GM21786 (cell line): ENCODE results near the gene STXBP4.
A peak's percentile ranks its signal among the peaks of the same experiment; 100 is the strongest.

Experiments used
- ATAC-seq: cut with Tn5 transposase; IDR thresholded peaks from one replicate; pipeline ENCODE4 v1.9.1; 2021; ENCODE audit not compliant: unreplicated experiment

STXBP4 gene, protein sequence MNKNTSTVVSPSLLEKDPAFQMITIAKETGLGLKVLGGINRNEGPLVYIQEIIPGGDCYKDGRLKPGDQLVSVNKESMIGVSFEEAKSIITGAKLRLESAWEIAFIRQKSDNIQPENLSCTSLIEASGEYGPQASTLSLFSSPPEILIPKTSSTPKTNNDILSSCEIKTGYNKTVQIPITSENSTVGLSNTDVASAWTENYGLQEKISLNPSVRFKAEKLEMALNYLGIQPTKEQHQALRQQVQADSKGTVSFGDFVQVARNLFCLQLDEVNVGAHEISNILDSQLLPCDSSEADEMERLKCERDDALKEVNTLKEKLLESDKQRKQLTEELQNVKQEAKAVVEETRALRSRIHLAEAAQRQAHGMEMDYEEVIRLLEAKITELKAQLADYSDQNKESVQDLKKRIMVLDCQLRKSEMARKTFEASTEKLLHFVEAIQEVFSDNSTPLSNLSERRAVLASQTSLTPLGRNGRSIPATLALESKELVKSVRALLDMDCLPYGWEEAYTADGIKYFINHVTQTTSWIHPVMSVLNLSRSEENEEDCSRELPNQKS

DNA sequence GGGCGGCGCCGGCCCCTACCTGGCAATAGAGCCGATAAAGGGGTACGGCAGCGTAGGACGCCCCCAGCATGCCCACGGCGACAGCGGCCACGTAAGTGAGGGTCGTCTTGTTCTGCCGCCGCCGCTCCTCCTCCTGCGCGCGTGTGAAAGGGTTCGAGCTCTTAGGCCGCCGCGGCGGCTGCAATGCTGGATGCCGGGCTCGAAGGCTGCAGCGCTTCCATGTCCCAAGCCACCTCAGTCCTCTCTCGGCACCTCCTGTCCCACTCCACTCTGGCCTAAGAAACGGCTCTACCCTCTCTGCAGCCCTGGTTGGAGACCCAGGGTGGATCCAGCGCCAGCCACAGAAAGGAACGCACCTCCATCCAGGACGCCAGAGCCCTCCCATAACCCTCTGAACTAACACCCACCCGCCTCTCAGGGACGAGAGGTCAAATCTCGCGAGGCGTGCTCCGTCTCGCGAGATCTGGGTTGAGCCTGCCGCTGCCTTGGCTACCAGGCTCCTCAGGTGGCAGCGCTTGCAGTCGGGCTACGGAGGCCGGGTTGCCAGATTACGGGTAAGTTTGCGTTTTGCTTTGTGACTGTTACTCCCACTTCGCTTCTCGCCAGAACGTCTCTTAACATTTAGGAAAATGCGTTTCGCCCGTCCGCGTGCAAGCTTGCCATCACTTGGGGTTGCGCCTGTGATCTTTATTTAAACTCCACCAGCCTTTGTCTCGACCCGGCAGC is at the start of gene STXBP4, which contains the start of gene COX11:
Gene STXBP4, plus strand, starts transcription at position 504 of the 726 bp plus-strand sequence. CDS start 17,455 bp downstream, outside the sequence.
Gene COX11, minus strand, starts transcription at position 393 of the 726 bp plus-strand sequence. Its CDS starts 8 bp downstream, at position 385.
- peak; percentile 90 for ATAC-seq

DNA sequence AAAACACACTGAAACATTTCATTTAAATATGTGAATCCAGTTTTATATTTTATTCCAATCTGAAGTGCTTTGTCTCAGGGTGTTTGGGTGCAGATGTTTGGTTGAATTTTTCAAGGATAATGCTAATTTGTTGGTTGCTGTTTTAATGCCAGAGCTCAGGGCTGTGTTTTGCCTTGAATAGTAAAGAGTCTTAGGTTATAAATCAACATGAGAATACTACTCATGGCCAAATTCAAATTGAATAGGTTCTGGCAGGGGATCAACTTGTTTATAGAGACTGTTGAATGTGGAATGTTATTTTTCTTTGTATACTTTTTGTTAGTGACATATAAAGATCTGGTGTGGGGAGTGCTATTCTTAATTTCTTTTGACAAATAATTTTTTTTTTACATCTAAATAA is 49.1 kb upstream of the STXBP4 start:
- no peak for ATAC-seq

GRCh38 chr17:54920819-54921218 is 47.7 kb upstream of the STXBP4 start:
- no peak for ATAC-seq

DNA sequence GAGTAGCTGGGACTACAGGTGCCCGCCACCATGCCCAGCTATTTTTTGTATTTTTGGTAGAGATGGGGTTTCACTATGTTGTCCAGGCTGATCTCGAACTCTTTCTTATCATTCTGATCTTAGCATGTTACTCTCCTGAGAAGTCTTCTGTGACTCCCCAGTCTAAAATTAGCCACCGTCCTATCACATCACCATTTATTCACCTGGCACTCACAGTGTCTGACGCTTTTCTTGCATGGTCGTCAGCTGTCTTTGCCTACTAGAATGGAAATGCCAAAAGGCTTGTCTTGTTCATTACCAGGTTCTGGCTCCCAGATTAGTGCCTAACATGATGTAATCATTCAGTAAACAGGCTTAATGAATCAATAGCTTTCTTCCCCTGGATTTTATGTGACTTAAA is 44.2 kb upstream of the STXBP4 start:
- ATAC-seq, result no peak

DNA sequence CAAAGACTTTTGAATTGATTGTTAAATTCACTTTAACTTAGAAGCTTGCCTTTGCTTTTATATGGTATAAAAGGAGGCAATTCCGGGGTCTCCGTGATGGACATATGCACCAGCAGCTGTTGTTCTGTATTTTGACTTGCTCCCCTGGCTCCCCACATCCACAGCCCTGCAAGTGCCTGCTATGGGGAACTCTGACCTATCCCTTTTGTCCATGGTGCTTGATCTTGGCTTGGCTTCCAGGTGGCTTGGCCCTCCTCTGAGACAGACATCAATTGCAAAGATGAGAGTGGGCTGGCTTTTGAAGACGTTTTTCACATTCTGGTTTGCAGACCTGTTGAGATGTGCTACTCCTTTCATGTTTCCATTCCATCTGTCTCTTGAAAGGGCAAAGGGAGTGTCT is 41.0 kb upstream of the STXBP4 start:
- no peak for ATAC-seq

DNA sequence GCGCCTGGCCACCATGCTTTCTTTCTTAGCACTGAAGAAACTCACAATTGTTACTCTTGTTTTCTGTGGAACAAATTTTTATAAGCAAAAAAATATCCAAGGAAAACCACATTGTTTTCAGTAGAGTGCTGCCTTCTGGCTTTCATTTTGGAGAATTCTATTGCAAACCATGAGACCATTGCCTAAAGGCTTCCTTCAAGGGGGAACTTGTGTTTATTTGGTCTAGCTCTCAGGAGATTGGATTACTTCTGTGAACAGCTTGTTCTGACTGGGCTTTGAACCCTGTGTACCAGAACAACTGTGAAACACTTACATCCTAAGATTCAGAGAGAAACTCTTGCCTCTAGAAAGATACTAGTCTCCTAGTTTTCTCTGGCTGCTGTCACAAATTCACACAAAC is 35.9 kb upstream of the STXBP4 start:
- no peak for ATAC-seq

DNA sequence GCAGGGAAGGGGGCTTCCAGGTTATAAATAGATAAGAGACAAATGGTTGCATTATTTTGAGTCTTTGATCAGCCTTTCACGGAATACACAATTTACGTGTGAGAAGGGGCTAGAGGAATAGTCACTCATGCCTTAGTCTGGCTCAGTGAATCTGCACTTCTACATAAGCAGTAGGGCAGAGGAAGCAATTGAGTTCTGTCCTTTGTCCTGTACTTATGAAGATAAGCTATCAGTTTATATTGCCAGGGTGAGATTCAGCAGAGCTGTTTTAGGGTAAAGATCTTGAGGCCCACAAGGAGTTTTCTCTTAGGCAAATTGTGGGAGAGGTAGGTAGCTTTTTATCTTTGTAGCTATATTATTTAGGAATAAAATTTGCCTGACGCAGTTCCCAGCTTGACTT is 34.6 kb upstream of the STXBP4 start:
- ATAC-seq, result no peak

- ATAC-seq, result no peak
Measured at GRCh38 chr17:54935471-54935870, 33.1 kb upstream of the STXBP4 start.

- no peak for ATAC-seq
Measured at GRCh38 chr17:54937018-54937417, 31.5 kb upstream of the STXBP4 start.

- ATAC-seq, result no peak
Measured at GRCh38 chr17:54937426-54937825, 31.1 kb upstream of the STXBP4 start.

- ATAC-seq, result no peak
Measured at GRCh38 chr17:54941285-54941684, 27.3 kb upstream of the STXBP4 start.

GRCh38 chr17:54944796-54945195 is 23.8 kb upstream of the STXBP4 start:
- ATAC-seq, result no peak

DNA sequence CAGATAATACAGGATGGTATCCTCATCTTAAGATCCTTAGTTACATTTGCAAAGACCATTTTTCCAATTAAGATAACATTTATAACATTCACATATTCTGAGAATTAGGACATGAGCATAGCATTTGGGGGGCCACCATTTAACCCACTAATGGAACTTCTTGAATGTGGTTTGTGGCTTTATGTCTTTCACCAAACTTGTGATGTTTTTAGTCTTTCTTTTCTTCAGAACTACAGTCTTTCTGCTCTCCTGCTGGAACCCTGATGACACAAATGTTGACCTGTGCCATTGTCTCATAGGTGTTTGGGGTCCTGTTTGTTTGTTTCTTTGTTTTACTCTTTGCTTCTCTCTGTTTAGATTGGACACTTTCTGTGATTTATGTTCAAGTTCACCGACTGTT is 23.3 kb upstream of the STXBP4 start:
- ATAC-seq, result no peak

DNA sequence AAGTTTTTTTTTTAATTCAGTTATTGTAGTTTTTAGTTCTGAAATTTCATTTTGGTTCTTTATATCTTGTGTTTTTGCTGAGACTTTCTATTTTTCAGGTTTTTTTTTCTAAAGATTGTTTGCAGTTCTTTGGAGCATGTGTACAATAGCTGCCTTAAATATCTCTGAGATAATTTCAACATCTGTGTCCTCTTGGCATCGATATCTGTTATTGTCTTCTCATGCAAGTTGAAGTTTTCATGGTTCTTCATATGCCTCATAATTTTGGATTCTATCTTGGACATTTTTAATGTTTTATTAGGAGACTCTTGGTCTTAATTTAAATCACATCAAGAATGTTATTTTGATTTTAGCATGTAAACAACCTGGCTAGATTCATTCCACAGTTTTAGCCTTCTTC is 22.9 kb upstream of the STXBP4 start:
- ATAC-seq, result no peak

GRCh38 chr17:54947396-54947795 is 21.2 kb upstream of the STXBP4 start:
- ATAC-seq, result no peak

- peak; percentile 57 for ATAC-seq
Measured at GRCh38 chr17:54948380-54948779, 20.2 kb upstream of the STXBP4 start.

DNA sequence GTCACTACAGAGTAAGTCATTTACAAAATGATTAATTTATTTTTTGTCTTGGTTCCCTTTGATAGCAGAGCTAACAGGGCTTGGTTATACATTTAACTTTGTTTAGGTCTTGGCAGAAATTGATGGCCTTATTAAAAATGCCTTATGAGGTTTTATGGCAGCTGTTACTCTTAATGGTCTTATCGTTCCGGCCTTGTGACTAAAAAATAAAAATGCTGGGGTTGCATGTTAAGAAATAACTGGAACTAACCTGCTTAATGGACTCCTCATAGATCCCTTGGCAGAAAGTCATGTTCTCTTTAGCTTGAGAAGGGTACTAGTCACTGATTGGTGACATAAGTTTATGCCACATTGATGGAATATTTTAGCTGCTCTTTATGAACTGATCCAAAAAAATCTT is 18.4 kb upstream of the STXBP4 start:
- ATAC-seq, result no peak

GRCh38 chr17:54951286-54951685 is 17.3 kb upstream of the STXBP4 start:
- no peak for ATAC-seq

DNA sequence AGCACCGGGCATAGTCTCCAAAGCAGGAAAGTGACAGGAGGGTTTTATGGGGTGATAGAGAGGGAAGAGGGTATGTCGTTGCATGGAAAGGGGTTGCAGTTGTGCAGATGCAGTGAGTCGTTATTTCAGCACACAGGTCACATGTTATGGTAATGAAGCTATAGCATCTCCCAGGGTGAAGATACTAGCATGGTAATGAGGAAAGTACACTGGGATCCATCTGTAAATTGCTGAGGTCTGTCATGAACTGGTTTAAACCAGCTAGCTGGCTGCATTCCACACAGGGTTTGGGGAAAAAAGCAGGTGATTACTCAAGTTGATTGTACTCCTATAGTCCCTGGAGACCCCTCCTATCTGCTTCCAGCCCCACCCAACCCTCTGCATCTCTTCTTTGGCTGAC is 11.8 kb upstream of the STXBP4 start:
- no peak for ATAC-seq

DNA sequence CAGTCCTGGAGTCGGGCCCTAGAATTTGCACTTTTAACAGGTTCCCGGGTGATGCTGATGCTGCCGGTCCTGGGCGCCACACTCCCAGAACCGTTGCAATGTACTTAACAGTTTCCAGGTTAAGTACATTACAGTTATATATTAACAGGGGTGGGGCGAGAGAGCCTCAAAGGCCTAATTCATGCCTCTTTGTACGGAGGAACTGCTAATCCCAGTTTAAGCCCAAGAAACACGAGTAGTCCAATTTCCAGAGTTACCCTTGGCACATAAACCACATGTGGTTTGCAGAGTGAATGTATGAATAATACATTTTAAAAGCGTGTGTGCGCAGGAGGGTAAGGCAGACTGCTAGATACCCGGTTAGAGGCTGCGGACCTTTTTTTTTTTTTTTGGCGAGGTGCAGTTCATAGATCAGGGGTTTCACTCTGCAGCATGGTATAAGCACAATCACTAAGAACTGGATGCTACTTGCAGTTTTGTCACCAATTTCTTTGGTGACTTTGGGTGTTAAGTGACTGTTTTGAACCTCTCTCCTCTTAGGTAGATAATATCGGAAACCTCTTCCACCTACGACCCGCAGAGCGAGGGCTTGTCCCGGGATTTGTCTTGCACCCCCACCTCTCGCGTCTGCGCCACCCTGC is 824 bp upstream of the STXBP4 start:
- ATAC-seq, result peak; percentile 46

DNA sequence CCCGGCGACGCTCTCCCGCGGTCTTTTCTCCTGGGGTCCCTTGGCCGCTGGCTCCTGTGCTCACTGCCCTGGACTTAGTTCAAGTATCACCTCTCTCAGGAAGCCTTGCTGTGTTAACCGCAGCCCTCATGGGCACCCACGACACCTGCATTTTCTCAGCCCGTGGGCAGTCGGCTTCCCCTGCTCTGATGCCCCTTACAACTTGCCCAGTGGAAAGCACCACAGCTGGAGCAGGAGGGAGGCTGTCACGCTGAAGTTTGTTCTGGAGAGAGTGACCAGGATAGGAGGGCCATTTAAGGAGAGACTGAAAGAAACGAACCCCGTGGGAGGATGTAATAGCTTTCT is 395 bp downstream of the STXBP4 start:
- peak; percentile 18 for ATAC-seq
